Fibroblast of peridontal ligament (primary cell): ENCODE data around the gene SNN.
A peak's percentile ranks its signal among the peaks of the same experiment; 100 is the strongest.

Experiments
- DNase-seq: peaks from one replicate; pipeline ENCODE4 v3.0.0-alpha.2; 2010; ENCODE audit errors: extremely low read depth

Gene SNN

DNA sequence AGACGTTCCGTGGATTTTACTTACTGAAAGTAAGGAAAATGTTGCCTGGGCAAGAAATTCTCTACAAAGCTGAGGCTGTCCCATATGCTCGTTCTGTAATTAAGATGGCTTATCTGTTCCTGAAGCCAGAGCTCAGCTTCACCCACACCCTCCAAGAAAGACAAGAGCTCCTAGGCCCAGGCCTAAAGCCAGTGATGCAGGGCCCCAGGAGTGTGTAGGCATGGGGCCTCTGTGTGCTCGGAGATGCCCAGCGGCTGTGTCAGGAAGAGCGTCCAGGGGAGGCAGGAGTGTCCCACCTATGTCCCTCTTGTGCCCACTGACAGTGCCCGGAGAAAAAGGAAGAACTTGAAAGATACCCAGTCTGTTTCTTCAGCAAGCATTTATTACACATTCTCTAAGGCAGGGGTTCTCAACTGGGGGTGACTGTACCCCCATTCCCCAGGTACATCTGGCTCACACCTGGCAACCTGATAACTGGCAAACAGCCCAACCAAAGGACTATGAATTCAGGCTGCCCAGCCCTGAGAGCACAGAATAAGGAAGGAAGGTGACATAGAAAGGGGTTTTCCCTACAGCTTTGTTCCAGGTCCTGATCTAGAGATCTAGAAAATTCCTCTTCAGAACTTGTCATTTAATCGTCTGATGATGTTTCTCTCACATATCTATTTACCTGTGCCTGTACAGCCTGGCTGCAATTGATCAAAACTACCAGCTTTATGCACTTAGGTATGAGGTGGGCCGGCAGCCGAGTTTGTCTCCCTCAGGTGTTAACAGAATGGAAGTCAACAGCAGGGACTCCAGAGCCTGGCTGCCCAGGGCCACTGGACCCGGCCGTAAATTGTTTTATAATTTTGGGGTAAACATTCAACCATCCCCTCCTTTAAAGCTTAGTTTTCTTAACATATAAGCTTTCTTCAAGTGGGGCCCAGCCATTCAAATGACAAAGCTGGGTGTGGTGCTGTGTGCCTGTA, 12.0 kb downstream of the SNN start:
- no peak for DNase-seq

DNA sequence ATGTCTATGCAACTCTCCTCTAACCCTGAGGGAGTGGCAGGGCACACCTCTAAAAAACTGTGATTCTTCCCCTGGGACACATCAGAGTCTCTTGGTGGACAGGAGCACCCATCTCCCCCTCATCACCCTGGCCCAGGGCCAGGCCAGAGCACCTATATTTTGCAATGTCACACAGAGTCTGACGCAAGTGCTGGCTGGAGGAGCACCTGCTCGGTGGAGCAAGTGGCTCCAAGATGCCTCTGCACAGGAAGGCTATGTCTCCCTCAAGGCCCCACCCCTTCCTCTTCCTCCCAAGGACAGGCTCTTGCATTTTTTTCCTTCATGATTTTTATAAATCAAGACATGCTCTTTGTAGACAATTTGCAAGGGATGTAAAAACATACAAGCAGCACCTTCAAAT, 13.3 kb downstream of the SNN start:
- DNase-seq: no peak

DNA sequence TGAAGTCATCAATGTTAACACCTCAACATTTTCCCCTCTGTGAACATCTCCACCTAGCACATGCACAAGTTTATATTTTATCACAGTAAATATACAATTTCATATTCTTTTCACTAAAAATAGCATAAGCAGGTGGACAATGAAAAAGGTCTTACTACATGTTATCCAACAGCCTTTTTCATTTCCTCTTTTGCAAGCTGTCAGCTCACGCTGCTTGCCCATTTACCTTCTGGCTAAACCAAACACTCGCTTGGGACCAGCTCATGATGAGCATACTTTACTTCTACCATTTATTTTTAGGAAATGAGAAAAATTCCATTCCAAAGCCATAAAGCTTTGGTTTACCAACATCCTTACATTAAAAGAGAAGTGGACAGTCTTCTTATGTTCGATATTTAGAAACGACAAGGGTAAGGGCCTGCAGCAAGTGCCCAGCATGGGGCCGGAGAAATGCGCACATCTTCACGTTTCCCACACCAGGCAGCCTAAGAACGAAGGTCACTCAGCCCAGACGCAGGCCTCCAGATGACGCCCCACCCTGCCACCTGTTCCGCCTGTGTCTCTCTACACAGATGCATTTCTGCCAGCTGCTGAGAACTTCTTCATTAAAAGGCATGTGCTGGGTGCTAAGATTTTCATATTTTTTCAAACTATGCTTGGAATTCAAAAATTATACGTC, 13.9 kb downstream of the SNN start:
- no peak for DNase-seq

DNA sequence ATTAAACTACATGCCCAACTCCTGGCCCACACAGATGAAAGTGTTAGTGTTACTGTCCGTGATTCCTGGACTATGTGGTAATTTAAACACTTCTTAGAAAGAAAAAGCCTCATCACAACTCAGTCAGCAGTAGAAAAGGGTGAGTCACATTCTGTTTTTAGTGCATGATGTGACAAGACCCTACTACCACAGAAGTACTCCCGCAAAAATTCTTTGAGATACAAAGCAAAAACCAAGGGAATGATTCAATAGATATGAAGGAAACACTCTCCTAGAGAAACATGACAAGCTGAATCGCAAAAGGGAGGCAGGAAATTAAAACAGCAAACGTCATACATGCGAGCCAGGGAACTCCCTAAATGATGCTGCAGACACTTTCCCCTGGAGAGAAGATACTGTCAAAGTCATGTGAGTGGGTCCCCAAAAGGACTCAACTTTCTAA, 14.4 kb downstream of the SNN start:
- DNase-seq: peak; percentile 93

DNA sequence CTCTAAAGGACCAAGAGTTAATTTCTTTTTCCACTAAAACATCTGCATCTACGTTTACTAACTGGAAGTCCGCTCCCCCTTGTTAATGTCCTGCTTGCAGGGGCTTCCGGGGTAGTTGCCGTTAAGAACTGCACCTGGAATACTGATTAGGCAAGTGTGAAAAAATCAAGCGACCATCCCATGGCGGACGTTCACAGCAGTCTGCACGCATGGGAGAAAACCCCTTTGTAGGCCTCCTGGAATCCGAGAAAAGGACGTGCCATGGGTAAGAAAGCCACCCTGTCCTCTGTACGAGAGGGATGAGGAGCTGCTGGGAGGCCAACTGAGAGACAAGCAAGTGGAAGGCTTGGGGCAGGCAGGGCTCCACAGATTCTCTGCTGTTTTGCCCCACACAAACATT, 14.9 kb downstream of the SNN start:
- no peak for DNase-seq

DNA sequence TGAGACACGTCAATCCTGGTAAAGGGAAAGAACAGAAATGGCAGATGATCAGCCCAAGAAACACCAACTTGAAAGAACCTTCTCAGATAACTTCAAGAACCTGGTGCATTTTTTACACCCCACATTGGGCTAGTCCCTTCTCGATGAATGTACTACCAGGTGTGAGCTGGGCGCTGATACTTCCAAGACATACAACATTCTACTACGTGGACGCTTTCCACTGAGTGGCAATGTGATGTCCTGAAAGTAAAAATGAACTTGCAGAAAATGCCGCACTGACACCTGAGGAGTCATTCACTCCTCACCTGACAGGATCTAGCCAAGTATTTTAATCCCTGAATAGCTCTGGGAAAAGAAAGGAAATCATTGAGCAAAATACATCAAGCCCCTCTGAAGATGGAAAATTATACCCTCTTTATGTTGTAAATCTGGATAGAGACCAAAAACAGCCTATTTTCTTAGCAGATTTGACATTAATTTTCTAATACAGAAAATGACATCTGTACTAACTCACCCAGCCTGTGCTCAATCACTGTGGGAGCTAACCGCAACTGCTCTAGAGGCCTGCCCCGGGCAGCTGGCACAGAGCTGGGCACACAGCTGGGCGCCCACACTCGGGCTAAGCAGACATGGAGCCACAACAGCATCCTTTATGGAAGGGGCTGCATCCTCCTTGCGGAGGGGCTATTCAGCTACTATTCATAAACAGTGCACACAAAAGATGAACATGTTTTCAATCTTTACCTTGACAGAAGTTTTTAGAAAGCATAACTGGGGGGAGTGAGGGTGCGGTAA, 16.2 kb downstream of the SNN start:
- no peak for DNase-seq

DNA sequence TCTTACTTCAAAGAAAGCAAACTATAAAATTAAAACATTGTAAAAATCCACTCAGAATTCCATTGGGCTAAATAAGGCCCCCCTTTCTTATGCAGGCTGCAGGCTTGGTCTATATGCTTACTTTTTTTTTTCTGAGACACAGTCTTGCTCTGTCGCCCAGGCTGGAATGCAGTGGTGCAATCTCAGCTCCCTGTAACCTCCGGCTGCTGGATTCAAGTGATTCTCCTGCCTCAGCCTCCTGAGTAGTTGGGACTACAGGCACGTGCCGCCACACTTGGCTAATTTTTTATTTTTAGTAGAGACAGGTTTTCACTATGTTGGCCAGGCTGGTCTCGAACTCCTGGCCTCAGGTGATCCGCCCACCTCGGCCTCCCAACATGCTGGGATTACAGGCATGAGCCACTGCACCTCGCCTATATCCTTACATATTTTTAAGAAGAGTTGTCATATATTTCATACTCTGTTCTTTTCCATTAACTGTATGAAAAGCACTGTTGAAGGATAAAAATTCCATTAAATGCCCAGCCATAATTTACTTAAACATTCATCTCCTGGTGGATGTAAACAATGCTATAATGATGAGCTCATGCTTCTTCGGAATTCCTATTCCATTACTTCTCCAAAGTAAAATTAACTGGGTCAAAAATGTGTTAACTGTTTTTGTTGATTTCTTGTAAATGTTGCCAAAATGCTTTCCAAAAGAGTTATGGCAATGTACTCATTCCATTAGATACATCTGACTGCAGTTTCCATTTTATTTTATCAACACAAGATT, 17.8 kb downstream of the SNN start:
- no peak for DNase-seq

DNA sequence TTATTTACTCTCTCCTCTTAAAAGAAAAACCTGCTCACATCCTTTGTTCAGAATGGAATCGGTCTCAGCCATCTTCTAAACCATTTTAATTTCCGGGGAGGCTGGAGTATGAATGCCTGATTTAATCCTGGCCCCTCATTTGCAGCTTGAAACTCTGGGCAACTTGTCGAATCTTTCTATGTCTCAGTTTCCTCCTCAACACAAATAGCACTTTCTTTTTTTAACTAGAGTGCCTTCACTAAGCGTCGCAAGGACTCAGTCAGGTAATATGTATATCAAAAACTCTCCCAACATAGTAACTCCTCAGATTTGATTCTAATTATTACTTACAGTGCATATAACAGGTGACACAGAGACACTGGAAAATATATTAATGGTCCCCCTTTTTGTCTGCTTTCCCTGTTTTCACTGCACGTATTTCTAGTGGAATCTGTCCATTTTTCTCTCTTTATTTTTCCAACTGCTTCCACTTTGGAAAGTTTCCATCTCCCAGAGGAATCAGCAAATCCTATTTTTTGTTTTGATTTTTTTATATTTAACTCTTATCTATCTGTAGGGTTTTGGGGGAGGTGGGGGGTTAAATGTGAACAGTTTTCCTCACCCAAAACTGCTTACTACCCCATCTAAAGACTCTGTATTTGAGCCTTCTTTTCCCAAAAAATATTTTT, 18.6 kb downstream of the SNN start:
- DNase-seq: no peak

DNA sequence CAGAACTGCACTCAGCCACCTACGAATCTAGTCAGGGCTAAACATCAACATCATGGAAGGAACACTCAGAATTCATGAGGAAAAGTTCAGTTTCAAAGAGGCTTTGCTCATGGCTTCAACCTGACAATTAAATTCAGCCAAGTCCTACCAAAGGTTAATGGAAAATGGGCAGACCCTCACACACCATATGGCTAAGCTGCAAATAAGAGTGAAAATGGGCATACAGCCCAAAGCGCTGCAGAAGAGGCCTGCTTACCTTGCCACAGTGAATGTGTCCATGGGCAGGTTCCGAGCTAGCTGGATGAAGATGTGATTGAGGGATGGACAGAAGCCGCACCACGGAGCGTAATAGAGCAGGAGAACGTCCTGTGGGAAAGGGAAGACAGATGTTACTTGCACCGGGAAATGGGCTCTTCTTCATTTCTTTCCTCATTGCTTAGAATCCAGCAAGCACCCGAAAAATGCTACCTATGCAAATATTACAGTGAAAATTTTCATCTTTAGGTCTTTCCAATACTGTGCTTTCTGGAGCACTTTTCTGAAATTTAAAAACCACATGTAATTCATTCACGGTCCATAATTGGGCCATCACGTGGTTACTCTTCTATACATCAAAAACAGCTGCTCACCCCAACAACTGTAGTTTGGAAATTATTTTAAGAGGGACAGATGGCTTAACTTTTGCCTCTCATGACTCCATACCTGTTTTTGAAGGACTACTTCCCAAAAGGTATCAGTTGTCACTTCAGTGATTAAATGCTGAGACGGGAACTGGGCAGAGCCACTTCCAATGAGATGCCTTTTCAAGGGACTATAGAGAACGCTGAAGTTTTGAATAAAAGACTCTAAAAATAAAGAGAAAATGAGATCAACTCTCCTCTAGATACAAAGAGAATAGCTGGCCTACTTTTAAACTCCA, 19.6 kb downstream of the SNN start:
- DNase-seq: no peak

DNA sequence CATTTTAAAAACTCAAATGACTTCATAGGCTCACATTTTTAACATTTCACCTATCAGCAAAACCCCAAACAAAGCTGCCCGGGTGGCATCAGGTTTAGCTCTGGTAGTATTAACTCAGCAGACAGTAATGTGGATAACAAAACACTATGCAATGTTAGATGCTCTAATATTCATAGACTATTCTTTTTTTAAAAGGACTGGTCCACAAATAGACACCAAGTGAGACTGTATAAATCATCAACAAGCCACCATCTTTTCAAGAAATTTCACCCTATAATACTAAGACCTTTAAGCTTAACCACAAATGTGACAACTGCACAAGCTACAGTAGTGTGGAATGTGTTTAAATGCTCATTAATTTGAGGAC, 20.2 kb downstream of the SNN start:
- no peak for DNase-seq

DNA sequence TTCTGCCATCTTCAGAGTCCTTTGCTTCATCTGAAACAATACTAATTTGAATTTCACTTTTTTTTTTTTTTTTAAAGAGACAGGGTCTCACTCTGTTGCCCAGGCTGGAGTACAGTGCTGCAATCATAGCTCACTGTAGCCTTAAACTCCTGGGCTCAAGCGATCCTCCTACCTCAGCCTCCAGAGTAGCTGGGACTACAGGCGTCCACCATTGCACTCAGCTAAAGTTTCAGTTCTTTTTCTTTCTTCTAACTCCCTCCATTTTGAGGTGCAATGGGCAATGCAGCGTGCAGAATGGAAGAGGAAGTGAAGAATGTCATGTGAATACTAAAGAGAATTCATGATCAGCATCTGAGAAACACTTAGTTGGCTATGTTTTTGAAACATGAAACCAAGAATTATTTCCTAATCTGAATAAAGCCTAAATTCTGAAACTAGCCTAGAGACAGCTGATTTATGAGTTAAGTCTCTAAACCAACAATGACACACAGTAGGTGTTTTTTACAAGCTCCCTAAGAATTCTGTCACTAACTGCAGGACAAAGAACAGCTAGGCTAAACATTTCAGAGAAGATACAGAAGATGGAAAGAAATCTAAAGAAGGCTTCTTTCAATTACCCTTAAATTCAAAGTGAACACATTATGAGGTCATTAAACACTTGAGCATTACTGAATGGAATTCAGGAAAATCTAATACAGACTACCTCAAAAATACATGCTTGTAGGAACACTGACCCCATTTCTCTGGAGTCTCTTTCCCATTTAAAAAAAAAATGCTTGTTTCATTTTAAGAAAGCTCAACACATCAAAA, 21.0 kb downstream of the SNN start:
- DNase-seq: peak; percentile 43

DNA sequence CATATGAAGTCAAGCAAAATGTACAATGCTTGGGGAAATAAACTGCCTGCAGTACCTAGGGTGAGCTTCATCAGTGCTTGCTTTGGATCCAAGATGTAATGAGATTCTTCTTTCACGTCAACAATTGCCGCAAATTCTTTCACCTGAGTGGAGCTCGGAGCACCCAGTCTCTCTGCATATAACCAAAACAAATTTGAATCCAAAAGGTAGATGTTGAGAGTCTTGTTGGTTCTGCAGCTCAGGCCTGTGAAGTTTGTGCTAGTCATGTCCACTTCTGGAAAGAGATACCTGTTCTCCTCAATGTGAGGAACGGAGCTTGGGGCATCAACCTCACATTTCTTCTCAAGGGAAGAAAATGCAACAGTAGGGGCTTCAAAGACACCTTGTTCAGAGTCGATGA, 23.0 kb downstream of the SNN start:
- DNase-seq: no peak

DNA sequence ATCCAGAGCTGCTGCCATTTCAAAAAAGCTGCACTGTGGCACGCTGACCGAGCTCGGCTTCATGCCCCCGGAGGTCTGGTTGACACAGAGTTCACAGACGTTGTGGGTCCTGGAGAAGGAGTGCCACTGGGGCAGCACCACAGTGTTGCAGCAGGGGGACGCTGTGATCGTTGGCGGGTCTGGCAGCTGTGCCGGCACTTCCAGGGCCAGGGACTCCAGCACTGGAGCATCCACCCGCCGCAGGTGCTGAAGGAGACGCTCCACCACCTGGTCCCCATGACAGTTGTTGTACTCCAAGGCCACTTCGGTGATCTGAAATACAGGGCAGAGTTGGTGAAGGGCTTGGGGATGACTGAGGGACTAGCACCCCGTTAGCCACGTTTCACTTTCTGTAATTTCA, 23.5 kb downstream of the SNN start:
- no peak for DNase-seq

DNA sequence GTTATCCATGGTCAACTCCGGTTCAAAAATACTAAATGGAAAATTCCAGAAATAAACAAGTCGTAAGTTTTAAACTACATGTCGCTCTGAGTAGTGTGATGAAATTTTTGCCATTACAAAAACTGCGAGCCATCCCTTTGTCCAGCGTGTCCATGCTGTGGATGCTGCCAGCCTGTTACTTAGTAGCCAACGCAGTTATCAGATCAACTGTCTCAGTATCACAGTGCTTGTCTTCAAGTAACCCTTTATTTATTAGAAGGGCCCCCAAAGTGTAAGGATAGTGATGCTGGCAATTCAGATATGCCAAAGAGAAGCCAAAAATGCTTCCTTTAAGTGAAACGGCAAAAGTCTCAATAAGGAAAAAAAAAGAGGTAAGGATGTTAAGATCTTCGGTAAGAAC, 23.9 kb downstream of the SNN start:
- no peak for DNase-seq

DNA sequence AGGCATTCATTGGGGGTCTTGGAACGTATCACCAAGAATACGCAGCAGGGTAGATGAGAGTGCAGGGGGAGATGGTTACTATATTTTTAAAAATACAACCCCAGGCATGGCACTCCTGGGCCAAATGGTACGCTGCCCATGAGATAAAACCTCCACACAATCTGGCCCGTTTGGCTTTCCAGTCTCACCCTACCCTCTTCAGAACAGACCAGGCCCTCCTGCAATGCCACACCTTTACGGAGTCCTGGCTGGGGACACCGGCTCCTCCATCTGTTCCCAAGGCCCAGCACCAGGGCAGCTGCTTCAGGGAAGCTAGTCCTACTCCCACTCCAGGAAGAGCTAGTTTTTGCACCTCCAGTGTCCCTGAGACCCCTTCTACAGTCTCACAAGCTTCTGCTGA, 24.4 kb downstream of the SNN start:
- DNase-seq: no peak

DNA sequence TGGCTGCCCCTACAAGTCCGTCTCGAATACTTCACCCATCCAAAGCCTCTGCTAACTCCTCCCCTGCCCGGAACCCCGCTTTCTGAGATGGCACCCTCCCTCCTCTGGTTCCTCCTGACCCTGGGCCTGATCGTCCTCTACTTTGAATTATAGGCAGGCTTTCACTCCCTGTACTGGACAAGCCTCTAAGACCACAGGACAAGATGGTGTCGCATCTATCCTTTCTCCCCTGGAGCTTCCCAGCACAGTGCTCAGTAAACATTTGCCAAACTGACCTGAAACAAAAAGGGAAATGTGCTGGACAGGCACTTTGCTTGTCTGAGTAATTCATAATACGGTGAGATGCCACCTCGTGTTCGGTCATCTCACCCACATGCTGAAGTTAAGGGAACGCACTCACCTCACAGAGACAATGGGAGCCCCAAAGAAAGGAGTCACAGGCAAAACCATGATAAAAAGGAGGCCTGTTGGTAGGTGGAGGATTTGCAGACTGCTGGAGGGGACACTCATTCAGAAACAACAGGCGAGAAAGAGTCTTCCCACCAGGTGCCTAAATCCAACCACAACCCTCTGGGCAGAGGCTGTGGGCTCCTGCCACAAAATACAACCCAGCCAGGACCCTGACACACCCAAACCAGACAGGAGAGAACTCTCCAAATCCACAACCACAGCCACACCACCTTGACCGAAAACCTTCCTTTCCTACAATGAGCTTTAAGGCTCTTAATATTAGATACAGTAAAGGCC, 28.2 kb downstream of the SNN start:
- DNase-seq: no peak

DNA sequence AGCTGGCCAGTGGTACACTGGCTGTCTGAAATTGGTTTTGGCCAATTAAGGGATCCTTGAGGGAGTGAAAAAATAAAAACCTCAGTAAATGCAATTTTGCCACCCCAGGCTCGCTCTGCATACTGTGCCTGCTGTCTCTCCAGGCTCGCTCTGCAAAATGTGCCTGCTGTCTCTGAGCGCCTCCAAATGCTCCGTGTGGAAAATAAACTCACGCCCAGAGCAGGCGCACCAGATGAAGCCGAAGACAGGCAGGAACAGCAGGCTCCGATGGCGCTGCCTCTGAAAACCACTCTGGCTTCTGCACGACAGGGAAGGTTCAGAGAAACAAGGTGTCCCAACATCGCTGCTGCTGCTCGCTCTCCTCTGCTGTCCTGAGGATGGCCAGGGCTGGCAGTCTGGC, 29.1 kb downstream of the SNN start:
- no peak for DNase-seq

DNA sequence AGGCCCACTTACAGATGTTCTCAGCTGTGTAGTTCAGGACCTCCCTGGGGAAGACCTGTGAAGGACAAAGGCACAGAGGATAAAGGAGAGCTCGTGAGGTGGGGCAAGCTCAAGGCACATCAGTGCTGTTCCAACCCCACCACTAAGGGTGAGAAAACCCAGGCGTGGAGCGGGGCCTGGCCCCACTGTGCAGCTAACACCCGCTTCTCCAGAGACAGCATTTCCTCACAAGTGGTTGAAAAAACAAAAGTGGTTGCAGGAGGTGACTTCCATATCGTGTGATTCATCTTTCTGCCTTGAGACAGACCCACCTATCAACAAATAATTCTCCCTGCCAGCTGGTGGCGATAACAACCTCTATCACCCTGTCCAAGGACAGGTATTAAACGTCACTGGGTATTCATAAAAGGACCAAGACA, 30.0 kb downstream of the SNN start:
- no peak for DNase-seq
